ENCODE results near the gene ADAD2. TPM values are rescaled to one million over a fixed set of nuclear protein-coding genes. Genes with fewer than 3 reads are reported as not detected.

ADAD2 gene
- total RNA-seq, 1 donor from 2014 or later: not detected

- H3K9me3 Mint-ChIP-seq (ENCODE audit: unreplicated experiment): peaks cover 6% of the 10 kb centered on the region
- no peak for DNase-seq
- H3K4me3 Mint-ChIP-seq (ENCODE audit: unreplicated experiment): no peak overlapping the region
- no peak overlapping the region for H3K27ac Mint-ChIP-seq (ENCODE audit: unreplicated experiment)
- H3K4me1 Mint-ChIP-seq (ENCODE audit: low read depth, unreplicated experiment): peaks cover 20% of the 10 kb centered on the region
- TF ChIP-seq, protein P1, sequence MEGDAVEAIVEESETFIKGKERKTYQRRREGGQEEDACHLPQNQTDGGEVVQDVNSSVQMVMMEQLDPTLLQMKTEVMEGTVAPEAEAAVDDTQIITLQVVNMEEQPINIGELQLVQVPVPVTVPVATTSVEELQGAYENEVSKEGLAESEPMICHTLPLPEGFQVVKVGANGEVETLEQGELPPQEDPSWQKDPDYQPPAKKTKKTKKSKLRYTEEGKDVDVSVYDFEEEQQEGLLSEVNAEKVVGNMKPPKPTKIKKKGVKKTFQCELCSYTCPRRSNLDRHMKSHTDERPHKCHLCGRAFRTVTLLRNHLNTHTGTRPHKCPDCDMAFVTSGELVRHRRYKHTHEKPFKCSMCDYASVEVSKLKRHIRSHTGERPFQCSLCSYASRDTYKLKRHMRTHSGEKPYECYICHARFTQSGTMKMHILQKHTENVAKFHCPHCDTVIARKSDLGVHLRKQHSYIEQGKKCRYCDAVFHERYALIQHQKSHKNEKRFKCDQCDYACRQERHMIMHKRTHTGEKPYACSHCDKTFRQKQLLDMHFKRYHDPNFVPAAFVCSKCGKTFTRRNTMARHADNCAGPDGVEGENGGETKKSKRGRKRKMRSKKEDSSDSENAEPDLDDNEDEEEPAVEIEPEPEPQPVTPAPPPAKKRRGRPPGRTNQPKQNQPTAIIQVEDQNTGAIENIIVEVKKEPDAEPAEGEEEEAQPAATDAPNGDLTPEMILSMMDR (IDR thresholded peaks at IDR 0.05; ENCODE audit: partially characterized antibody, unreplicated experiment): no peak
- peaks cover 9% of the 10 kb centered on the region for H3K27me3 Mint-ChIP-seq (ENCODE audit: unreplicated experiment)
- no peaks in the 10 kb centered on the region for H3K36me3 Mint-ChIP-seq (ENCODE audit: unreplicated experiment)
Measured at GRCh38 chr16:84218956-84219355, 28.0 kb downstream of the ADAD2 start.

DNA sequence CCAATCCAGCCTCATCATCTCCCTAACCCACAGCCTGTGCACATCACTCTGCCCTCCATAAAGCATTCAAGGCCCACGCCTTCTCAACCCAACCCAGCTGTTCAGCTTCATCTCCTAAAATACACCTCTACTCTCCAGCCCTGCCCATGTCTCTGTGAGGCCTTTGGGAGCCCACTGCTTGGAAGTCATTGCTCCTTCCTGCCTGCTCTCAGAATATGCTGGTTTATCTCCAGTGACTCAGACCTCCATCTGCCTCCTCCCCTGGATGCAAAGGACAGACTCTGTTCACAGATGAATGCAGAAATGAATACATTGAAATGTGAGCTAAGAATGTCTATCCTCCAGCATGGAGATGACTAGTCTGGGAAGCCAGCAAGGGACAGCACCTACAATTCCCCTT is 29.9 kb downstream of the ADAD2 start:
- TF ChIP-seq, protein P1 (IDR thresholded peaks at IDR 0.05; ENCODE audit: partially characterized antibody, unreplicated experiment): no peak
- no peak for DNase-seq
- peaks cover 6% of the 10 kb centered on the region for H3K27me3 Mint-ChIP-seq (ENCODE audit: unreplicated experiment)
- H3K9me3 Mint-ChIP-seq (ENCODE audit: unreplicated experiment): peaks cover 8% of the 10 kb centered on the region
- H3K36me3 Mint-ChIP-seq (ENCODE audit: unreplicated experiment): no peaks in the 10 kb centered on the region
- peaks cover 20% of the 10 kb centered on the region for H3K4me1 Mint-ChIP-seq (ENCODE audit: low read depth, unreplicated experiment)
- no peak overlapping the region for H3K27ac Mint-ChIP-seq (ENCODE audit: unreplicated experiment)
- H3K4me3 Mint-ChIP-seq (ENCODE audit: unreplicated experiment): no peak overlapping the region

DNA sequence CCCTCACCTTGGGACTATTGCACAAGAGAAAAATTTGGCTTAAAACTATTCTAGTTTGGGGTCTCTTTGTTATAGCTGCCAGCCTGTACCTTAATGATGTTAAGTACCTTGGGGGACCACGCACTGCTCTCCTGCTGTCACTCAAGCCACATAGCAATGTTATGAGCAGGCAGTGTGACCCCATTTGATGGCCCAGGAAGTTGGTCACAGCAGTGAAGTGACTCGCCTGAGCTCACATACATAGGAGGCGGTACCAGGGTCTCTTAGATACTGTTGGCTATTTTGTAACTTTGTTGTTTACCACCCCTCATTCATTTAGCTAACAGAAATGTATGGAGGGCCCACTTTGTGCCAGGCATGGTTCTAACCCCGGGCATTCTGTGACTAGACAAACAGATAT is 32.5 kb downstream of the ADAD2 start:
- Mint-ChIP-seq H3K36me3 (ENCODE audit: unreplicated experiment) (peaks cover 4% of the 10 kb centered on the region), H3K4me1 (ENCODE audit: low read depth, unreplicated experiment) (peaks cover 18% of the 10 kb centered on the region), H3K4me3 (ENCODE audit: unreplicated experiment) (no peak overlapping the region), H3K9me3 (ENCODE audit: unreplicated experiment) (peaks cover 14% of the 10 kb centered on the region), H3K27ac (ENCODE audit: unreplicated experiment) (no peak overlapping the region), H3K27me3 (ENCODE audit: unreplicated experiment) (peaks cover 8% of the 10 kb centered on the region)
- no peak for DNase-seq
- TF ChIP-seq, protein P1 (IDR thresholded peaks at IDR 0.05; ENCODE audit: partially characterized antibody, unreplicated experiment): no peak

GRCh38 chr16:84224554-84224953 is 33.6 kb downstream of the ADAD2 start:
- no peak for DNase-seq
- peaks cover 14% of the 10 kb centered on the region for H3K9me3 Mint-ChIP-seq (ENCODE audit: unreplicated experiment)
- no peak overlapping the region for H3K4me3 Mint-ChIP-seq (ENCODE audit: unreplicated experiment)
- H3K36me3 Mint-ChIP-seq (ENCODE audit: unreplicated experiment): peaks cover 4% of the 10 kb centered on the region
- H3K4me1 Mint-ChIP-seq (ENCODE audit: low read depth, unreplicated experiment): peaks cover 11% of the 10 kb centered on the region
- peaks cover 8% of the 10 kb centered on the region for H3K27me3 Mint-ChIP-seq (ENCODE audit: unreplicated experiment)
- TF ChIP-seq, protein P1 (IDR thresholded peaks at IDR 0.05; ENCODE audit: partially characterized antibody, unreplicated experiment): no peak
- no peak overlapping the region for H3K27ac Mint-ChIP-seq (ENCODE audit: unreplicated experiment)

DNA sequence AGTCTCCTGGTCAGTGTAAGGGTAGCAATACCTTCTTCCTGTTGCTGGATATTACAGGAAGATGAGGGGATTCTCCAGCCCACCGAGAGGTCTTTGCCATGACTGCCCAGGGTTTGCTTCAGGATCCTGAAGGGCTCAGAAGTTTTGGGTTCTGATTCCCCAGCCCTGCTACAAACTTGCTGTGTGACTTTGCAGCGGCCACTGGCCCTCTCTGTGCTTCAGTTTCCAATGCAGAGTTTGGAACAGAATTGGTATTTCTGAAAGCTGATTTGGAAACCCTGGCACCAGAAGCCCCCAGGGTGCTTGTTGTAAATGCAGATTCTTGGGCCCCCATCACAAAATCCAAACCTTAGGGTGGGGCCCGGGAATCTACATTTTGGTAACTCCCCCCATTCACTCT is 34.2 kb downstream of the ADAD2 start:
- Mint-ChIP-seq H3K4me1 (ENCODE audit: low read depth, unreplicated experiment) (peaks cover 11% of the 10 kb centered on the region), H3K27ac (ENCODE audit: unreplicated experiment) (no peak overlapping the region), H3K4me3 (ENCODE audit: unreplicated experiment) (no peak overlapping the region), H3K36me3 (ENCODE audit: unreplicated experiment) (peaks cover 4% of the 10 kb centered on the region), H3K9me3 (ENCODE audit: unreplicated experiment) (peaks cover 16% of the 10 kb centered on the region), H3K27me3 (ENCODE audit: unreplicated experiment) (peaks cover 8% of the 10 kb centered on the region)
- DNase-seq: no peak
- TF ChIP-seq, protein P1 (IDR thresholded peaks at IDR 0.05; ENCODE audit: partially characterized antibody, unreplicated experiment): no peak

Data from glutamatergic neuron (in vitro differentiated cells).